KMS-11 (cell line): ENCODE results near the gene ARL4D.

ENCODE experiments used
- H2AFZ ChIP-seq: fragments of 200-600 bp; sonication (generic); 2 replicates; pipeline ENCODE4 v1.6.1; 2016; ENCODE audit warnings: antibody characterized with exemption, mixed run types, low read depth
- H3K27ac ChIP-seq: fragments of 200-600 bp; sonication (generic); 2 replicates; pipeline ENCODE4 v1.6.1; 2016; ENCODE audit warnings: mild to moderate bottlenecking, mixed run types
- H3K27me3 ChIP-seq: fragments of 200-600 bp; sonication (generic); 2 replicates; pipeline ENCODE4 v1.6.1; 2017; ENCODE audit warnings: mild to moderate bottlenecking, low read depth, mixed run types, moderate library complexity; ENCODE audit not compliant: insufficient read depth
- H3K36me3 ChIP-seq: fragments of 200-600 bp; sonication (generic); 2 replicates; pipeline ENCODE4 v1.6.1; 2017; ENCODE audit warnings: mild to moderate bottlenecking, mixed run types; ENCODE audit not compliant: insufficient read depth
- H3K4me1 ChIP-seq: fragments of 200-600 bp; sonication (generic); 2 replicates; pipeline ENCODE4 v1.6.1; 2016; ENCODE audit warnings: mild to moderate bottlenecking, low read depth, mixed run types; ENCODE audit not compliant: poor library complexity, severe bottlenecking
- H3K4me2 ChIP-seq: fragments of 200-600 bp; sonication (generic); 2 replicates; pipeline ENCODE4 v1.7.0; 2016; ENCODE audit warnings: mild to moderate bottlenecking, mixed run types
- H3K4me3 ChIP-seq: fragments of 200-600 bp; sonication (generic); IDR thresholded peaks from 2 replicates; pipeline ENCODE4 v1.6.1; 2017; ENCODE audit warnings: low read depth, low read length, mixed read lengths; ENCODE audit not compliant: insufficient read depth
- H3K79me2 ChIP-seq: fragments of 200-600 bp; sonication (generic); 2 replicates; pipeline ENCODE4 v1.6.1; 2016; ENCODE audit warnings: low read depth, mixed run types; ENCODE audit not compliant: insufficient read depth
- H3K9ac ChIP-seq: fragments of 200-600 bp; sonication (generic); 2 replicates; pipeline ENCODE4 v1.6.1; 2016; ENCODE audit warnings: mild to moderate bottlenecking, mixed run types
- H4K20me1 ChIP-seq: fragments of 200-600 bp; sonication (generic); 2 replicates; pipeline ENCODE4 v1.6.1; 2016; ENCODE audit warnings: mild to moderate bottlenecking, mixed run types; ENCODE audit not compliant: insufficient read depth
- CTCF ChIP-seq: fragments of 200-600 bp; sonication (generic); conservative IDR thresholded peaks from 2 replicates; pipeline ENCODE4 v1.6.1; 2017; ENCODE audit warnings: low read depth, mild to moderate bottlenecking, antibody characterized with exemption, low read length, moderate library complexity, mixed read lengths

The ARL4D gene

DNA sequence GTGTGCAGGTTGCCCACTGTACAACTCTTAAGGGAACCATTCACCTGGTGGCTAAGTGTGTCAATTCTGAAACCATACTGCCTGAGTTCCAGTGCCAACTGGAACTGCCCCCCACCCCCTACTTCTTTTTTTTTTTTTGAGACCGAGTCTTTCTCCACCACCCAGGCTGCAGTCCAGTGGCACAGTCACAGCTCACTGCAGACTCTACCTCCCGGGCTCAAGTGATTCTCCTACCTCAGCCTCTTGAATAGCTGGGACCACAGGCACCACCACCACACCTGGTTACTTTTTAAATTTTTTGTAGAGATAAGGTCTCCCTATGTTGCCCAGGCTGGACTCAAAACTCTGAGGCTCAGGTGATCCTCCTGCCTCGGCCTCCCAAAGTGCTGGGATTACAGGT, 44.6 kb downstream of the ARL4D start:
- no peak overlapping the region for H3K9ac ChIP-seq
- no peak overlapping the region for H3K4me2 ChIP-seq
- no peaks in the 10 kb centered on the region for H3K36me3 ChIP-seq
- no peak overlapping the region for H2AFZ ChIP-seq
- TF ChIP-seq CTCF = no peak
- no peaks in the 10 kb centered on the region for H3K27me3 ChIP-seq
- no peaks in the 10 kb centered on the region for H3K79me2 ChIP-seq
- no peaks in the 10 kb centered on the region for H3K4me1 ChIP-seq
- no peak overlapping the region for H3K4me3 ChIP-seq
- no peak overlapping the region for H3K27ac ChIP-seq
- no peaks in the 10 kb centered on the region for H4K20me1 ChIP-seq

- Histone ChIP-seq H3K27ac (no peak overlapping the region), H3K4me1 (no peaks in the 10 kb centered on the region), H3K27me3 (no peaks in the 10 kb centered on the region), H3K36me3 (no peaks in the 10 kb centered on the region), H3K4me3 (no peak overlapping the region), H4K20me1 (no peaks in the 10 kb centered on the region), H3K4me2 (no peak overlapping the region), H3K79me2 (no peaks in the 10 kb centered on the region), H3K9ac (no peak overlapping the region), H2AFZ (0 out of 2 replicates have a peak overlapping the region, but pooled peaks have one; percentile 35)
- no peak for TF ChIP-seq CTCF
These were observed 45.6 kb downstream of the ARL4D start for GRCh38 chr17:43444223-43445008.

DNA sequence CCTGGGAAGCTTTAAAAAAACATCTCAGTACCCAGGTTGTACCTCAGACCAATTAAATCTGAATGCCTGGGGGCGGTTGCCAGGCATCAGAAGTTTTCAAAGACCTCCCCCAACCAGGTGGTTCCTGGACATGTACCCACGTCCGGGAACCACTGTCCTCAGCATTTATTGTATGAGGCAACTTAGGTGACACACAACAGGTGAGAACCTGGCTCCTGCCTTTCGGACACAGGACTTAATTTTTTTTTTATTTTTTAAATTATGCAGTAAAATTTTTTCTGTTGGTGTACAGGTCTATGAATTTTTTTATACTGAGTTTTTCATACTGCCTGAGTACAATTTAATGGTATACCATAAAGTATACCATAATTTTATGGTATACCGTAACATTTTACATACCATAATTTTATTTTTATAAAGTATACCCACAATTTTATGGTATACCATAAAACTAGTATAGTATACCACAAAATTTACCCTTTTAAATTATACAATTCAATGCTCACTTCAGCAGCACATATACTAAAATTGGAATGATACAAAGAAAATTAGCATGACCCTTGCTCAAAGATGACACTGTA, 46.3 kb downstream of the ARL4D start:
- Histone ChIP-seq H3K79me2 (no peaks in the 10 kb centered on the region), H4K20me1 (no peaks in the 10 kb centered on the region), H3K4me1 (no peaks in the 10 kb centered on the region), H3K36me3 (no peaks in the 10 kb centered on the region), H3K27ac (no peak overlapping the region), H3K27me3 (no peaks in the 10 kb centered on the region), H3K9ac (no peak overlapping the region), H3K4me2 (no peak overlapping the region), H3K4me3 (no peak overlapping the region), H2AFZ (no peak overlapping the region)
- no peak for TF ChIP-seq CTCF

DNA sequence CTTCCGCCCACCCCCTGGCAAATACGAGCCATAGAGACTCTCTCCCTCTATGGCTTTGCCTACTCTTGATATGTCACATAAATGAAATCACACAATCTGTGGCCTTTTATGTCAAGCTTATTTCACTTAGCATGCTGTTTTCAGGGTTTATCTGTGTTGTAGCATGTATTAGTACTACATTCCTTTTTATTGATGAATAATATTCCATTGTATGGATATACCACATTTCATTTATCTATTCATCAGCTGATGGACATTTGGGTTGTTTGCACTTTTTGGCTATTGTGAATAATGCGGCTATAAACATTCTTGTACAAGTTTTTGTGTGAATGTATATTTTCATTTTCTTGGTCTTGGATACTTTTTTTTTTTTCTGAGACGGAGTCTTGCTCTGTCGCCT, 48.0 kb downstream of the ARL4D start:
- Histone ChIP-seq H3K27ac (no peak overlapping the region), H3K4me2 (no peak overlapping the region), H3K79me2 (no peaks in the 10 kb centered on the region), H3K27me3 (no peaks in the 10 kb centered on the region), H3K36me3 (no peaks in the 10 kb centered on the region), H3K4me1 (no peaks in the 10 kb centered on the region), H3K4me3 (no peak overlapping the region), H2AFZ (no peak overlapping the region), H3K9ac (no peak overlapping the region), H4K20me1 (no peaks in the 10 kb centered on the region)
- no peak for TF ChIP-seq CTCF
